HG02642 (cell line): ENCODE results near the gene ARHGAP8.

Source experiments
- ATAC-seq: cut with Tn5 transposase; IDR thresholded peaks from one replicate; pipeline ENCODE4 v1.9.1; 2021; ENCODE audit warnings: mild to moderate bottlenecking; ENCODE audit not compliant: unreplicated experiment, poor library complexity

The ARHGAP8 gene

DNA sequence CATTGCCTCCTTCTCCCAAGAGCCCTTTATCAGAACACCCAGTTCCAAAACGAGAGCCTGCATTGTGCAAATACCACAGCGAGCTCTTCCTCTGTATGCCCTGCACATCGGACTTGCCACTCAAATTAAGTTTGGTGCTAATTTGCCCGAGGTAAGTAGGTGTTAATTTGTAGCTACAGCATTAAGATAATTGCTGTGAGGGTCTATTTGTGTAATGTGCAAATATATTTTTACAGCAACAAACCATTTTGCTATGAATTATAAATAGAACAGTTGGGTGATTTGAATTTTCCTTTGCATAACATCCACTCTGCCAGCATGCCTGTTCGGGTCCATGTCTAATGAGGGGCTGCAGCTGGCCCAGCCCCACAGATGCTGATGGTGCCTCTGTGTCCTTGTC lies 8.1 kb downstream of the ARHGAP8 start:
- no peak for ATAC-seq

DNA sequence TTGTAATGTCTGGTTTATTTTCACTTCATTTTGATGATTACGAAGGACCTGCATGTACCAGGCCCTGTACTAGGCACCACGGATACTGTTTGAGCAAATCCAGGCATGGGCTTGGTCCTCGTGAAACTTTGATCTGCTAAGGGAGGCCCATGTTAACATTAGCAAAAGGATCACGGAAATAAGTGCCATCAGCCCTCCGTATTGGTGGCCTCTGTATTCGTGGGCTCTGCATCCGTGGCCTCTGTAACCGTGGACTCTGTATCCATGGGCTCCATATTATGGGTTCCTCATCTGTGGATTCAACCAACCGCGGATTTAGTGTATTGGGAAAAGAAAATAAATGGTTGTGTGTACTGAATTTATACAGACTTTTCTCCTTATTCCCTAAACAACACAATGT lies 8.7 kb downstream of the ARHGAP8 start:
- ATAC-seq, result no peak

DNA sequence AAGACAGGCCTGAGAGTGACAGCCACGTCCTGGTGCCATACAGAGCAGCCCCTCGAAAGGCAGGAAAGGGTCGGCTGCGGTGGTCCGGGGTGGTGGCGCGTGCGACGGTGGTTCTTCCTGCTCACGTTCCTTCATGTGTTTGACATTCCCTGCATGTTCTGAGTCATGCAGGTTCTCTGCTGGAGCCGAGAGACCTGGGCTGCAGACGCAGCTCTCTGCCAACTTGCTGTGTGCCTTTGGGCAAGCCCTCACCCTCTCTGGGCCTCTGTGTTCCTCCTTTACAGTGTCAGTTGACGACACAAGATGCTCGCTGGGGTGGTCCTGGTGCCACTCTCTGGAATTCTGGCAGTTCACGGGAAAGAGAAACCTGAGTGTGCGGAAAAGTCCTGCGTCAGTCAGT lies 12.0 kb downstream of the ARHGAP8 start:
- no peak for ATAC-seq

DNA sequence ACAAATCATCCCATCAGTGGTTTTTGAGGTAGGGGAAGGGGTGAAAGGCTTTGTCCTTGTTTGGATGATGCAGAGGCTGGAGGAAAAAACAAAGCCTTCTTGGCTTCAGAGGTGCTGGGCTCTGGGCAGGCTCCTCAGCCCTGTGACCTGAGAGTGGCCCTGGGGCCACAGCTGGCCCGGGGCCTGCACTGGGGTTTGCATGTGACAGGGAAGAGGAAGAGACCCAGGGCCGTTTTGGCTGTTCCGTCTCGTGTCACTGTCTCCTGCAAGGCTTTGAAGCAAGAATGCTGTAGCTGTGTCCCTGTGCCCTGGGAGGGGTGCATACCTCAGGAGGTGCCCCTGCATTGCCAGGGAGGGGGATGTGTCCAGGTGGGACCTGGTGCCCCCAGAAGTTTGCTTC lies 12.6 kb downstream of the ARHGAP8 start:
- no peak for ATAC-seq

DNA sequence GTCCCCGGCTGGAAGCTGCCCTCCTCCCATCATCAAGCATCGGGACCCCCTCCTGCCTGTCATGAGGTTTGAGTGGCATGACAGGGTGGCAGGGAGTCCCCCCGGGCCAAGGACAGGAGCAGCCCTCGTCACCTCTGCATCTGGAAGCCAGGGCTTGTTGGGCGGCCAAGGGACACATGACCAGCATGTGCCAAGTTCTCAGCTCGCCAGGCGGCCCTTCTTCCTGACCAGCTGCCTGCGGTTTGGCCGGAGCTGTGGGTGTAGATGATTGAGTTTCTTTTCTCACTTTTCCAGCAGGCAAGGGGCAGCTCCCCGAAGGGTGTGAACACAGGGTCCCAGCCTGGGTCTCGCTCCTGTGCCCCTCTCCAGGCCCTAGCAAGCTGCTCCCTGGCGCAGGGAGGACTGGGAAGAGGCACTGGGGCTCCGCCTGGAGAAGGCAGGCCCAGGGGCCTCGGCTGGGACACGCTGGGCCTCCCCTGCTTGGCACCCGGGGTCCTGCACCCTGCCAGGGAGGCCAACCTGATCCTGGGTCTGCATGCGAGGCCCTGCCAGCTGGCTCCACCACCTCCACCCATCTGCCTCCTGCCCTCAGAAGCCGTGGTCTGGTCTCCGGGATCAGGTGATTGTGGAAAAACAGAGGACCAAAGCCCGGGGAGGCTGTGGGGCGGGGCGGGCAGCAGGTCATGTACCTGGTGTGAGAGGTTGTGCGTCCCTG lies 13.4 kb downstream of the ARHGAP8 start:
- no peak for ATAC-seq

DNA sequence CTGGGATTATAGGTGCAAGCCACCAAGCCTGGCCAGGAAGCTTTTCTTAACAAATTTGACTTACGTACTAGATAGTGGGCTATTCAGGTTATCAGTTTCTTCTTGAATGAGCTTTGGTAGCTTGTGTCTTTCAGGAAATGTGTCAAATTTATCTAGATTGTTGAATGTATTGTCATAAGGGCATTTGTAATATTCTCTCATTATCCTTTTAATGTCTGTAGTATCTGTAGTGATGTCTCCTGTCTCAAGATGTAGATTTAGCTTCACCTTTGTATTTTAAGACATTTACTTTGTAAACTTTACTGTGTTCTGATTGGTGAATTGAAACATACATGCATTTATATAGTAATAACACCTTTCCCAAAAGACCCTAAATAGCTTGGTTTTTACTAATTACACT lies 20.7 kb downstream of the ARHGAP8 start:
- ATAC-seq, result no peak

GRCh38 chr22:44775862-44776261 lies 23.5 kb downstream of the ARHGAP8 start:
- no peak for ATAC-seq

DNA sequence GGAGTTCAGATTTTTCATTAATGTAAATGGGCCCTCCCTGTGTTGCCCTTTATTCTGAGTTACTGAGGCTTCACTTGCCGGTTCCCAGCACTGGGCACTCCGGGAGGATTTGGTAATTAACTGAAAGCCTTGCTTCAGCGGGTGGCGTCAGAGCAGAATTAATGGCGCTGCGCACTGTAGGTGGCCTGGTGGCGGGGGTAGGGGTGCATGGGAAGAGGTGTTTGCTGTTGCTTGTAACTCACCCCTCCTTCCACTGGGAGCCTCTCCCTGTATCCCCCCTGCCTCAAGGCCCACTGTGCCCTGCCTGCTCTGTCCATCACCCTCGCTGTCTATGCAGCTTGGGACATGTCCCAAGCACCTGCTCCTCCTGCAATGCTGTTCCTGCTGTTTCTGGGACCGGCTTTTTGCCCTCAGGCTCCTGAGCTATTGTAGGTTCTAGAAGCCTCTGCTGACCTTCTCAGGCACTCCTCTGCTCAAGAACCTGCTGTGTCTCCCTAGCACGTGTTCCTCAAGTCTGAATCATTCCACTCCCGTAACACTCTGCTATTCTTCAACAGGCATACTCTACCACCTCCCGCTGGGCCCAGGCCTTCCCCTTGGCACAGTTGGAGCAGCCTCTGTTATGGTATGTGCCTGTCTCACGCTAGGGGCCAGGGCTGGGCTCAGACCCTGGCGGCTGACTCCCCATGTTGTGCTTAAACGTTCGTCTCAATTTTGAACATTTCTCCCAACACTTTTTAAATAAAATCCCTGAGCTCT lies 24.4 kb downstream of the ARHGAP8 start:
- no peak for ATAC-seq

DNA sequence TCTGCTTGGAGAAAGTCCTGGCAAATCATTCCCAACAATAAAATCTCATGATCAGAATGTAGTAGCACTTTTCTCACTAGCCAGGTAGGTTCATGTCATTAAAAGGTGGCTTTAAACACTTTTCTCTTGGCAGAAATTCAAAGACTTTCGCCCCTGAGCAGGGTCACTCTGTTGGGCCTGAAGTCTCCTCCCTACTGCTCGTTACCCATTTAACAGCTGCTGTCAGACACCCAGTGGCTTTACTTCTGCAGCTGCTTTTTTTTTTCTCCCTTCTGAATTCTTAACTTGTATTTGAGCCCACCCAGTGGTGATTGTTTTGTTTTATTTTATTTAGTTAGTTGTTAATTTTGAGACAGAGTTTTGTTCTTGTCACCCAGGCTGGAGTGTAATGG lies 25.0 kb downstream of the ARHGAP8 start:
- ATAC-seq, result no peak

DNA sequence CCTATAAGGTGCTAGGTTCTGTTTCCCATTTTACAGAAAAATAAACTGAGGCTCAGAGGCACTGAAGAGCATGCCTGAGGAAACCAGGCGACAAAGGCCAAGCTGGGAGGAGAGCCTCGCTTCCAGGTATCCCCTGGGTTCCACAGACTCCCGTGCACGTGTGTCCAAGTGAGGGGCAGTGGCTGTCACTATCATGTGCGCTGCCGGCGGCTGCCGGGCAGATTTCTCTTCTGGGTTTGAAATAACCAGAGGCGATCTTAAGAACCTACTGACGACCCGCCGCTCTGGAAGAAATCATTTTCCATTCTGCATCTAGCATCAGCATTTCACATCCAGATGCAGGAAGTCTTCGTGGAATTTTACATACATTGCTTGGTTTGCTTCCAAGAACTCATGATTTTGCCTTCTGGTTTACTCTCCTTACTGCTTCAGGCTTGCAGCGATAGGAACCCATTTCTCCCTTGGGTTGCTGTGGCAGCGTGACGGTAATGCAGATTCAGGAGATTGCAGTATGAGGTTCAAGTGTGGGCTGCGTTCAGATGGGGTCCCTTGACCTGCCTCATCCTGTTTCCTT lies 28.6 kb downstream of the ARHGAP8 start:
- ATAC-seq, result no peak

DNA sequence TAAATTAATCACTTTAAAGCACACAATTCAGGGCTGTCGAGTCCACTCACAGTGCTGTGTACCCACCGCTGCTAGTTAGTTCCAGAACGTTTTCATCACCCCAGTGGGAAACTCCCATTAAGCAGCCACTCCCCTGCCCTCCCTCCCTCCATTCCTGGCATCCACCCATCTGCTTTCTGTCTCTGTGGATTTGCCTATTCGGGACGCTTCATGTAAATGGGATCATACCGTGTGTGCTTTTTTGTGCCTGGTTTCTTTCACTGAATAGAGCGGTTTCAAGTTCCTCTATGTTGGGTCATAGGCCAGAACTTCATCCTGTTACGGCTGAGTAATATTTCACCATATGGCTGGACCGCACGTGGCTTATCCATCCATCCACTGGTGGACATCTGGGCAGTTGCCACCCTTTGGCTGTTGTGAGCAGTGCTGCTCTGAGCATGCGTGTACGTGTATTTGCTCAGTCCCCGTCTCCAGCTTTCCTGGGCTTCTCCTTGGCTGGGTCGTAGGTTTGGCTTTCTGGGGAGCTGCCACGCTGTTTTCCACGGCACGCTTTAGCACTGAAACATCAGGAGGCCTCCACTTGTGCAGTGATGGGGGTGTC lies 30.1 kb downstream of the ARHGAP8 start:
- ATAC-seq, result no peak

DNA sequence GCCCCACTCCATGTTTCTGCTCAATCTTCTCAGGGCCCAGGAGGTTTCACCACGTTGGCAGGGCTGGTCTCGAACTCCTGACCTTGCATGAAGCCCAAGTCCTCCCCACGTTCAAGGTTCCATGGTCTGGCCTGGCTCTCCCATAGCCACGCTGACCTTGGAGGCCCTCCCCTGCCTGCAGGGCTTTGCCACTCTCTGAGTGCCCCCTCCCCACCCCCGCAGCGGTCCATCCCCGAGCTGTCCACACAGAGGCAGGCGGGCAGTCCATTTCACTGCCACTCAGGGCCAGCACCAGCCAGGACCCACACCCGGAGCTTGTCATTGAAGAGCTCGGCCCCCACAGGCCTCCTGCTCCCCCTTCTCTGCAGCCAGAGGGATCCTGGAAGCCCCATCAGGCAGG lies 30.7 kb downstream of the ARHGAP8 start:
- ATAC-seq, result no peak

DNA sequence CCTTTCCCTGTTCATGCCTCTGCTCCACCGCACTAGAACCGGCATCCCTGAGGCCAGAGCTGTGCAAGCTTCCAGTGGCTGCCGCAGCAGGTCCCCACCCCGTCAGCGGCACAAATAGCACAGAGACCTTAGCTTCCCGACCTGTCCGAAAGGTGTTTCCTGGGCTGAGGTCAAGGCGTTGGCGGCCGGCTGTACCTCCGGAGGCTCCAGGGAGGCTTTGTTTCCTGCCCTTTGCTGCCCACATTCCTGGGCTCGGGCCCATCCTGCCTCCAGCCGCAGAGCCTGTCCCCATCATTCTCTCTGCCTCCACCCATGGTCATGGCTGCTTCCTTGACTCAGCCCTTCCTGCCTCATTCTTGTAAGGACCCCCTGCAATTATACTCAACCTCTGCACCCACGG lies 31.2 kb downstream of the ARHGAP8 start:
- no peak for ATAC-seq

- ATAC-seq, result no peak
Observed at GRCh38 chr22:44786136-44786535, 33.8 kb downstream of the ARHGAP8 start.

DNA sequence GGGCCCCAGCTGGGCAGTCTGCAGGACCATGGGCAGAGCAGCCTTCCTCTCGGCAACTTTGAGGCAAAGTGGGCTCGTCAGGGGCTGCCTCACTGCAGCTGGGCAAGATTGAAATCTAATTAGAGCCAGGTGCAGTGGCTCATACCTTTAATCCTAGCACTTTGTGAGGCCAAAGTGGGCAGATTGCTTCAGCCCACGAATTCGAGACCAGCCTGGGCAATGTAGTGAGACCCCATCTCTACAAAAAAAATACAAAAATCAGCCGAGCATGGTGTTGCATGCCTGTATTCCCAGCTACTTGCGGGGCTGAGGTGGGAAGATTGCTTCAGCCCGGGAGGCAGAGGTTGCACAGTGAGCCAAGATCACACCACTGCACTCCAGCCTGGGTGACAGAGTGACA lies 34.2 kb downstream of the ARHGAP8 start:
- no peak for ATAC-seq

GRCh38 chr22:44787832-44788231 lies 35.5 kb downstream of the ARHGAP8 start:
- ATAC-seq, result no peak

DNA sequence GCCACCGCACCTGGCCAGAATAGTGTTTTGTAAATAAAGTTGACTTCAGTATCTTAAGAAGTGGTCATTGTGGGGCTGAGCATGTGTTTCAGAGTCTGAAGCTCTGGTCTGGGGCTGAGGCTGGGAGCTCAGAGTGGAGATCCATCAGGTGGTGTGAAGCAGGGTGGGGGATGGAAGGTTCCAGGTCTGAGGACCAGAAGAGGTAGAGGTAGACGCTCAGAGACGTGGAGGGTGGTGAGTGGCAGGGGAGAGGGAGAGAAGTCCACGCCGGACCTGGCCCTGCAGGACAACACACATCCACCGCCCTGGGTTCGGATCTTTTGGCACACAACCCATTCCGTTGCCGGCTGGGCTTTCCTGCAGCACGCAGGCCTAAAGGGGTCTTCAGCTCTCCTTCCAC lies 40.7 kb downstream of the ARHGAP8 start:
- ATAC-seq, result no peak

GRCh38 chr22:44793506-44794172 lies 41.3 kb downstream of the ARHGAP8 start:
- ATAC-seq, result no peak

- ATAC-seq, result no peak
Observed at GRCh38 chr22:44795701-44796630, 43.6 kb downstream of the ARHGAP8 start.
